AG10803 (cell line): ENCODE measurements around the gene KRTAP5-5.
A peak's percentile ranks its signal among the peaks of the same experiment; 100 is the strongest.

Experiments used
- DNase-seq: peaks from one replicate; pipeline ENCODE4 v3.0.0; 2010; ENCODE audit warnings: low read depth
- H3K4me3 ChIP-seq: 2 replicates; pipeline ENCODE4 v1.5.1; 2011; ENCODE audit warnings: mild to moderate bottlenecking, low read length, control low read depth
- TF ChIP-seq, protein P1 (sequence below): conservative IDR thresholded peaks from 2 replicates; pipeline ENCODE4 v1.5.1; 2011; ENCODE audit warnings: mild to moderate bottlenecking, low read length, control low read depth, inconsistent platforms

The KRTAP5-5 gene

GRCh38 chr11:1636291-1636950 is 6.8 kb downstream of the KRTAP5-5 start:
- TF ChIP-seq, protein P1, sequence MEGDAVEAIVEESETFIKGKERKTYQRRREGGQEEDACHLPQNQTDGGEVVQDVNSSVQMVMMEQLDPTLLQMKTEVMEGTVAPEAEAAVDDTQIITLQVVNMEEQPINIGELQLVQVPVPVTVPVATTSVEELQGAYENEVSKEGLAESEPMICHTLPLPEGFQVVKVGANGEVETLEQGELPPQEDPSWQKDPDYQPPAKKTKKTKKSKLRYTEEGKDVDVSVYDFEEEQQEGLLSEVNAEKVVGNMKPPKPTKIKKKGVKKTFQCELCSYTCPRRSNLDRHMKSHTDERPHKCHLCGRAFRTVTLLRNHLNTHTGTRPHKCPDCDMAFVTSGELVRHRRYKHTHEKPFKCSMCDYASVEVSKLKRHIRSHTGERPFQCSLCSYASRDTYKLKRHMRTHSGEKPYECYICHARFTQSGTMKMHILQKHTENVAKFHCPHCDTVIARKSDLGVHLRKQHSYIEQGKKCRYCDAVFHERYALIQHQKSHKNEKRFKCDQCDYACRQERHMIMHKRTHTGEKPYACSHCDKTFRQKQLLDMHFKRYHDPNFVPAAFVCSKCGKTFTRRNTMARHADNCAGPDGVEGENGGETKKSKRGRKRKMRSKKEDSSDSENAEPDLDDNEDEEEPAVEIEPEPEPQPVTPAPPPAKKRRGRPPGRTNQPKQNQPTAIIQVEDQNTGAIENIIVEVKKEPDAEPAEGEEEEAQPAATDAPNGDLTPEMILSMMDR: no peak
- no peak for DNase-seq
- H3K4me3 ChIP-seq: no peak overlapping the region

GRCh38 chr11:1637628-1638027 is 8.1 kb downstream of the KRTAP5-5 start:
- TF ChIP-seq, protein P1: no peak
- no peak for DNase-seq
- H3K4me3 ChIP-seq: no peak overlapping the region

DNA sequence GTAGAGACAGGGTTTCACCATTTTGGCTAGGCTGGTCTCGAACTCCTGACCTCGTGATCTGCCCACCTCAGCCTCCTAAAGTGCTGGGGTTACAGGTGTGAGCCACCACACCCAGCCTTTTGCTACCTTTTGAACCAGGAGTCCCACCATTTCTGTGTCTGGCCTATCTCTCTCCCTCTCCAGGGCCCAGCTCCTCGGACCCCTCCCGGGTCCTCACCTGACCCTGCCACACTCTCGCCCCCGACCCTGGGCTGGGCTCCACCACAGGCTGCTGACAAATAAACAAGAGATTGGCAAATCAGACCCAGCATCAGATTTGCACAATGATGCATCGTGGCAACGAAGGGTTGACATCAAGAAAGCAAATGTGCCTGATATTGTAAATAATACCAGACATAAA is 8.8 kb downstream of the KRTAP5-5 start:
- DNase-seq: no peak
- TF ChIP-seq, protein P1: no peak
- H3K4me3 ChIP-seq: no peak overlapping the region

DNA sequence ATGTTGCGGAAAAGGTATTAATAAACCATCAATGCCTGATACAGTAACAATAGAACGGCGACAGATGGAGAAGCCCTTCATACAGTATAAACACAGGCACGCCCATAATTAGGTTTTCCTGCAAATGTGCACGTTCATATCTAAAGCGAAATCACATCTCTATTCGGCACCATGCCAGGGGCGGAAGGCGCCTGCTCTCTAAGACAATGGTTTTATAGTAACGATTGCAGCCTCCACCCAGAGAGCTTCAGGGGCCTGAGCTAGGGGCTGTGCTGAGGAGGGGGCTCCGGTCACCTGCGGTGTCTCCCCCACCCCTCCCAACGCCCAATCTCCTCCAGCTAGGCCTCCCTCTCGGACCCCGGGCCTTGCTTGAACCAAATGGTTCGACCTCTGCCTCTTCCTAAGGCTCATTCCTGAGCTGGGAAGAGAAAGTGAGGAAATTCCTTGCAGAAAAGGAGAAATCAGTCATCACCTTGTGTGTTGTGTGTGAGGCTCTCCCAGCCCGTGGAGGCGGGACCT is 9.6 kb downstream of the KRTAP5-5 start:
- DNase-seq: no peak
- no peak overlapping the region for H3K4me3 ChIP-seq
- TF ChIP-seq, protein P1: no peak

GRCh38 chr11:1639666-1640065 is 10.1 kb downstream of the KRTAP5-5 start:
- TF ChIP-seq, protein P1: no peak
- no peak overlapping the region for H3K4me3 ChIP-seq
- DNase-seq: no peak

GRCh38 chr11:1640076-1640946 is 10.7 kb downstream of the KRTAP5-5 start:
- no peak for DNase-seq
- TF ChIP-seq, protein P1: peak; percentile 63
- H3K4me3 ChIP-seq: no peak overlapping the region
